GM12874 (cell line): Measurements from ENCODE around the gene CNDP1.

Experiments used
- TF ChIP-seq, protein P1 (sequence below): IDR thresholded peaks from 2 replicates; pipeline ENCODE4 v1.5.1; 2011; ENCODE audit warnings: low read depth, mild to moderate bottlenecking, control low read depth, low read length, moderate library complexity; ENCODE audit not compliant: insufficient read depth

CNDP1 gene, protein sequence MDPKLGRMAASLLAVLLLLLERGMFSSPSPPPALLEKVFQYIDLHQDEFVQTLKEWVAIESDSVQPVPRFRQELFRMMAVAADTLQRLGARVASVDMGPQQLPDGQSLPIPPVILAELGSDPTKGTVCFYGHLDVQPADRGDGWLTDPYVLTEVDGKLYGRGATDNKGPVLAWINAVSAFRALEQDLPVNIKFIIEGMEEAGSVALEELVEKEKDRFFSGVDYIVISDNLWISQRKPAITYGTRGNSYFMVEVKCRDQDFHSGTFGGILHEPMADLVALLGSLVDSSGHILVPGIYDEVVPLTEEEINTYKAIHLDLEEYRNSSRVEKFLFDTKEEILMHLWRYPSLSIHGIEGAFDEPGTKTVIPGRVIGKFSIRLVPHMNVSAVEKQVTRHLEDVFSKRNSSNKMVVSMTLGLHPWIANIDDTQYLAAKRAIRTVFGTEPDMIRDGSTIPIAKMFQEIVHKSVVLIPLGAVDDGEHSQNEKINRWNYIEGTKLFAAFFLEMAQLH

DNA sequence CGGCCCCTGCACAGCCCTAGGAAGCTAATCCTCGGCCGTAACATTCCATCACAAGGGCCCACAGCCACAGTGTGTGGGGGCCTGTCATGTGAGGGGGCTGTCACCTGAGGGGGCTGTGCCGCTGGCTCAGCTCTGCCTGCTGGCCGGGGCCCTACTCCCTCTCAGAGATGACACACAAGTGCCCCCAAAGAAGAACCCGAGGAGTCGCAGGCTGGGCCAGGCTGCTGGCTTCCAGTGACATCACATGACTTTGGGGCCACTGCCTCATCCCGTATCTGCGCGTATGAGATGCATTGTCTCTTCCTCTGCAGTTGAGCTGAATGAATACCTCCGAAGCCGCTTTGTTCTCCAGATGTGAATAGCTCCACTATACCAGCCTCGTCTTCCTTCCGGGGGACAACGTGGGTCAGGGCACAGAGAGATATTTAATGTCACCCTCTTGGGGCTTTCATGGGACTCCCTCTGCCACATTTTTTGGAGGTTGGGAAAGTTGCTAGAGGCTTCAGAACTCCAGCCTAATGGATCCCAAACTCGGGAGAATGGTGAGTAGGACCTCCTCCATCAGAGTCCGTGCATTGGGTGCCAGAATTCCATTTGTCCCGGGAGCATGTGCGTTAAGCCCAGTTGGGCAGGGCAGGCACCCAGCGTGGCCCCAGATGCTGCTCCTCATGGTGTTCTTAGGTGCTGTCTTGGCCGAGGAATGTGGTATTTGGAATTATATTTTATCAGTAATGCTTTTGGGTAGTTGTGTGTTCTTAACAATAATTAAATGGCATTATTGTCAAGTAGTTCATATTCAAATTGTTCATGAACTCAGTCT, at the start of gene CNDP1:
Gene CNDP1, plus strand, starts transcription at position 351 of the 820 bp plus-strand sequence. Its CDS starts 168 bp downstream, at position 519.
- TF ChIP-seq, protein P1, sequence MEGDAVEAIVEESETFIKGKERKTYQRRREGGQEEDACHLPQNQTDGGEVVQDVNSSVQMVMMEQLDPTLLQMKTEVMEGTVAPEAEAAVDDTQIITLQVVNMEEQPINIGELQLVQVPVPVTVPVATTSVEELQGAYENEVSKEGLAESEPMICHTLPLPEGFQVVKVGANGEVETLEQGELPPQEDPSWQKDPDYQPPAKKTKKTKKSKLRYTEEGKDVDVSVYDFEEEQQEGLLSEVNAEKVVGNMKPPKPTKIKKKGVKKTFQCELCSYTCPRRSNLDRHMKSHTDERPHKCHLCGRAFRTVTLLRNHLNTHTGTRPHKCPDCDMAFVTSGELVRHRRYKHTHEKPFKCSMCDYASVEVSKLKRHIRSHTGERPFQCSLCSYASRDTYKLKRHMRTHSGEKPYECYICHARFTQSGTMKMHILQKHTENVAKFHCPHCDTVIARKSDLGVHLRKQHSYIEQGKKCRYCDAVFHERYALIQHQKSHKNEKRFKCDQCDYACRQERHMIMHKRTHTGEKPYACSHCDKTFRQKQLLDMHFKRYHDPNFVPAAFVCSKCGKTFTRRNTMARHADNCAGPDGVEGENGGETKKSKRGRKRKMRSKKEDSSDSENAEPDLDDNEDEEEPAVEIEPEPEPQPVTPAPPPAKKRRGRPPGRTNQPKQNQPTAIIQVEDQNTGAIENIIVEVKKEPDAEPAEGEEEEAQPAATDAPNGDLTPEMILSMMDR: no peak

DNA sequence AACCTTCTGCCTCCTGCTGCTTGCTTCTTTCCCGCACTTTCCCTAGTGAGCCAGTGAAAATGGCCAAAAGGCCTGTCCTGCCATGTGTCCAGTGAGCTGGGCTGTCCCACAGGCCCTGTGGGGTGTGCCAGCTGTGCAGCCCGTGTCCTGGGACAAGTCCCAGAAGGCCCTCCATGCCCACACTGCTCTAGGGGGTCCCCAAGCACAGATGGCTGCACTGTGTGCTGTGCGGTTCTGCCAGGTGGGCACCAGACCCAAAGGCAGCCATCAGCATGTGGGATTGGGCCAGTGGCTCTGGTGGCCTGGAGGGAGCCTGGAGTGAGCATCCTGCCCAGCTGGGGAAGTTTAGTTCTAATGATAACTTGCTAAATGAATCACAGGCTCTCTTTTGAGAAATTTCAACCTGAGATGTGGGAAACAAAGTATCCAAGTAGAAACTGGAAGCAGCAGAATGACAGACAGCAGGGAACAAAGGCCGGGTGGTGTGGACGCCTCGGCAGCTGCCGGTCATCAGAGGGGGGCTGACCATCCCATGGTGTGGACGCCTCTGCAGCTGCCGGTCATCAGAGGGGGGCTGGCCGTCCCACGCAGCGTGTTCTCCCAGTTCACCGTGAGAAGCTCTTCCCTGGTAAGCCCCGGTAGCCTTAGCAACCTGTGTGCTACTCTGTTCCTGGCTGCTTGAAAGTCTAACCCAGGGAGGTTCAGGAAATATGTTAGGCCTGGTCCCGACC, 48.0 kb upstream of the CNDP1 start:
- TF ChIP-seq, protein P1: no peak

DNA sequence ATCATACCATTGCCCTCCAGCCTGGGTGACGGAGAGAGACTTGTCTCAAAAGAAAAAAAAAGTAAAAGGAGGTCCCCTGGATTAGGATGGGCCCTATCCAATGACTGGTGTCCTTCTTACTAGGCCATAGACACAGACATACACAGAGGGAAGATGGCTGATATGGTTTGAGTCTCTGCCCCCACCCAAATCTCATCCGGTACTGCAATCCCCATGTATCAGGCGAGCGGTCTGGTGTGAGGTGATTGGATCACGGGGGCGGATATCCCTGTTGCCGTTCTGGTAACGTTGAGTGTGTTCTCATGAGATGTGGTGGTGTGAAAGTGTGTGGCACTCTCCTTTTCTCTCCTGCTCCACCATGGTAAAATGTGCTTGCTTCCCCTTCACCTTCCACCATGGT, 45.9 kb upstream of the CNDP1 start:
- TF ChIP-seq, protein P1: no peak

DNA sequence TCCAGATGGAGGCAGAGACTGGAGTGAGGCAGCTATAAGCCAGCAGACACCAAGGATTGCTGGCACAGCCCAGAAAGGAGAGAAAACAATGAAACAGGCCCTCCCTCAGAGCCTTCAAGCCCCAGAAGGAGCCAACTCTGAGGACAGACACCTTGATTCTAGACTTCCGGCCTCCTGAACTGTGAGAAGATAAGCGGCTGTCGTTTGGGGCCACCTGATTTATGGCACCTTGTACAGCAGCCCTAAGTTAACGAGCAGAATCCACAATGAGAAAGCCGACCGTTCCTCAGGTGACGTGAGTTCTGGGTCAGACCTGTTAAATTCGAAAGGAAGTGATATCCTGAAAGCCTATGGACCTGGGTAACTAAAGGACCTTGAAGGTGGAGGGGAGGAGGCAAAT, 45.4 kb upstream of the CNDP1 start:
- TF ChIP-seq, protein P1: no peak

DNA sequence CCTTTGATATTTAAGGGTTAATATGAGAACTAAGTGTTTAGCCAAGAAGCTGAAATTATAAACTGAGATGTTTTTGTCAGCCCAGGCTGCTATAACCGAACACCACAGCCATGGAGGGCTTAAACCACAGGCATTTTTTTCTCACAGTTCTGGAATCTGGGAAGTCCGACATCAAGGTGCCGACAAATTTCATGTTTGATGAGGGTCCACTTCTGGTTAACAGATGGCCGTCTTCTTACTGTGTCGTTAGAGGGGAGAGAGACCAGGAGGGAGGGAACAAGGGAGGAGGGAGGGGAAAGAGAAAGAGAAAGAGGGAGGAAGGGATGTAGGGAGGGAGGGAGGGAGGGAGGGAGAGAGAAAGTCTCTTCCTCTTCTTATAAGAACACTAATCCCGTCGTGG, 44.6 kb upstream of the CNDP1 start:
- TF ChIP-seq, protein P1: no peak

DNA sequence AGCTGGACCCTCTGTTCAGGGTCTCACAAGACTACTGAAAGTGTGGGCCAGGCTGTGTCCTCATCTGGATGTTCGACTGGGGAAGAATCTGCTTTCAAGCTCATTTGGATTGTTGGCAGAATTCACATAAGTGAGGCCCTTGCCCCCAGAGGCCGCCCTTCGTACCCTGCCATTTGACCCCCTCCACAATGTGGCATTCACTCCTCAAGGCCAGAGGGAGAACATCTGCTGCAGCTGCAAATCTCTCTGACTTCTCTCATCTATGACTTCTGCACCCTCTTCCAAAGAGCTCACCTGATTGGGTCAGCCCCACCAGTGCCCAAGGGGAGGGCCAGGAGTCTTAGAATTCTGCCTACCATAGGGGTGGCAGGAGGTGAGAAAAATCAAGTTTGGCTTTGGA, 42.0 kb upstream of the CNDP1 start:
- TF ChIP-seq, protein P1: no peak

DNA sequence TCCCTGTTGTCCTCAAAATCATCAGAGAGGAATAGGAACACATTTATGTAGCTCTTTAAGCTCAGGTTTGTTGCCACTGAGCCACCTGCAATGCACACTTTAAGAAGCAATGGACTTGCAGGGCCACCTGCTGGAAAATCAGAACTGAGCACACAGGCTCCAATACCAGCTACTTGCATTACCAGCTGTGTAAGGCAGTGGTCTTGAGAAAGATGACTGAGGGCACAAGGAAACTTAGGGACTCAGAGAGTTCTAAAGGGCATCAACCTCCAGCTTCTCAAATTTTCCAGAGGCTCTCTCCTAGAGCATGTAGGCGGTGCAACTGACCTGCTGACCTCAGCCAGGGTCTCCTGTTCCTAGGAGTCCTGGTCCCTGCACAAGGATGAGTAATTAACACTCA, 40.6 kb upstream of the CNDP1 start:
- TF ChIP-seq, protein P1: peak; percentile 63
